Measurements from ENCODE around the gene OLIG3.

OLIG3 gene

DNA sequence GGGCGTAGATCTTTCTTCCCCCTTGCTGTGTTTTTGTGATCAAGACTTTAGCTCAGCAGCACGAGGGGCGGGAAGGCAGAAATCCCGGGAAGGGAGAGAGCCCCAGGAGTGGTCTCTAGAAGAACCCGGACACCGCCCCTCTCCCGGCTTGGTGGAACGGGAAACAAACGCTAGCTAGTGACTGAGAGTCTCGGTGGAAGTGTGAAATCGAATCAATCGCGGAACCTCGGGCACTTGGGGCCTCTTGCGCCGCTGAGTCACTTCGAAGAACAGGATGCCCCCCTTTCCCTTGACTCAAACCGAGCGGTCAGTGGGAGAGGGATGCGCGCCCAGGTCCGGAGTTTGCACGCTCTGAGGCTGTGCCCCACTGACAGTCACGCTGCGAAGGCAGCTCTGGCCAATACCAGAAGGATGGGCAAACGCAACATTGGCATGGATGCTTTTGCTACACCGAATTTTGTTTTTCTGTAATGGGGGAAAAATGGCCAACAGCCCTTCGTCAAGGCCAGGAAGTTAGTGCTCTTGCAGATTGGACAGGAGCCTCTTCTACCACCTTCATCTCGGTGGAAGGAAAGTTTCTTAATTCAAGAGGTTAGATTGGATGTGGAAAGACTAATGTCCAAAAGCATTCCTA lies 1.6 kb upstream of the OLIG3 start:
- DNase-seq, result no peak

DNA sequence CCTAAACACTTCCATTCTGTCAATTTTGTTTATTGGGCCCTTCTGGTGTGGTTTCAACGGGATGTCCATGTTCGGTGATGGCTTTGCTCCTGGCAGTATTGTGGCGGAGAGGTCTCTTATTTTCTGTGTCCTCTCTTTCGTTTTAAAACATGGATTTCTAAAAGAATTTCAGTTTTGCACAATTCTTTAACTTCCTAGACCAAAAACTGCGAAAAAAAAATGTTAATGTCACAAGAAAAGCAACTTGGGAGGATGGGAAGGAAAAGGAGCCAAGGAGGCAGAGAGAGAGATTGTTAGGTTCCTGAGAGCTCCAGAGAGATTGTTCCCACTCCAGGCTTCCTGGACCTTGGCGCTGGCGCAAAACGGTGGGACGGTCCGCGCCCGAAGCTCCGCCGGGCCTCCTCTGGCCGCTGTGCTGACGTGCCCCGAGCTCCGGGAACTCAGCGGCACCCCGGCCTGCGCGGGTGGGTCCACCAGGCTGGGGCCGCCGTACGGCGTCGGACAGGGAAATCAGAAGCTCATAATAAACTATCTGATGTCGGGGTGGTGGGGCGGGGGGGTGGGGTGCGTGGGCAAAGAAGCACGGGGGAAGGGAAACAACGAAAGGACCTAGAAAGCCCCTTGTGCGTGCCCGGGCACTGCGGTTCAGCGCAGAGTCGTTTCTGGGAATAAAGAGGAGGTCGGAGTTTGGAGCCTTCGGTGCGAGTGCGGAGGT lies 951 bp upstream of the OLIG3 start:
- no peak for DNase-seq

DNA sequence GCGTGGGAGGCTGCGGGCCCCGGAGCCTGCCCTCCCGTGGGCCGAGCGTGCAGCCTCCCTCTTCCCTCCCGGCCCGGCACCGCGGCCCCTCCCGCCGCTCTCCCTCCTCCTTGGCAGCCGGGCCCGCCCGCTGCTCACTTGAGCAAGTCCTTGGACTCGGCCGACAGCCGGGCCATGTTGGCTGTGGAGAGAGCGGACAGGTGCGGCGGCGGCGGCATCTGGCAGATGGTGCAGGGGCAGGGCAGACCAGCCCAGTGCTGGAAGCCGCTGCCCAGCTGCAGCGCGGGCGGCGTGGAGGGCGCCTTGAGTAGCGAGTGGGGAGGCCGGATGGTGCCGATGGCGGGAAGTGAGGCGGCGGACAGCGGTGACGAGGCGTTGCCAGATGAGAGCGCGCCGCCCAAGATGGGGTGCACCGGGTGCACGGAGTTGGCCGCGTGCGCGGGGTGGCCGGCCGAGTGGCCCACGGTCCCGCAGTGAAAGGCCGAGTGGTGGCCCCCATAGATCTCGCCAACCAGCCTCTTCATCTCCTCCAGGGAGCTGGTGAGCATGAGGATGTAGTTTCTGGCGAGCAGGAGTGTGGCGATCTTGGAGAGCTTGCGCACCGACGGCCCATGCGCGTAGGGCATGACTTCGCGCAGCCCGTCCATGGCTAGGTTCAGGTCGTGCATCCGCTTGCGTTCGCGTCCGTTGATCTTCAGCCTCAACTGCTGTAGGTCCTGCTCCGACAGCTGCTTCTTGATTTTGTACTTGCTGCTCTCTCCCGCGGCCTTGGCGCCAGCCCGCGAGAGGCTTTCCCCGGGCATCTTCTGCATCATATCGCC lies 766 bp downstream of the OLIG3 start:
- DNase-seq, result no peak

DNA sequence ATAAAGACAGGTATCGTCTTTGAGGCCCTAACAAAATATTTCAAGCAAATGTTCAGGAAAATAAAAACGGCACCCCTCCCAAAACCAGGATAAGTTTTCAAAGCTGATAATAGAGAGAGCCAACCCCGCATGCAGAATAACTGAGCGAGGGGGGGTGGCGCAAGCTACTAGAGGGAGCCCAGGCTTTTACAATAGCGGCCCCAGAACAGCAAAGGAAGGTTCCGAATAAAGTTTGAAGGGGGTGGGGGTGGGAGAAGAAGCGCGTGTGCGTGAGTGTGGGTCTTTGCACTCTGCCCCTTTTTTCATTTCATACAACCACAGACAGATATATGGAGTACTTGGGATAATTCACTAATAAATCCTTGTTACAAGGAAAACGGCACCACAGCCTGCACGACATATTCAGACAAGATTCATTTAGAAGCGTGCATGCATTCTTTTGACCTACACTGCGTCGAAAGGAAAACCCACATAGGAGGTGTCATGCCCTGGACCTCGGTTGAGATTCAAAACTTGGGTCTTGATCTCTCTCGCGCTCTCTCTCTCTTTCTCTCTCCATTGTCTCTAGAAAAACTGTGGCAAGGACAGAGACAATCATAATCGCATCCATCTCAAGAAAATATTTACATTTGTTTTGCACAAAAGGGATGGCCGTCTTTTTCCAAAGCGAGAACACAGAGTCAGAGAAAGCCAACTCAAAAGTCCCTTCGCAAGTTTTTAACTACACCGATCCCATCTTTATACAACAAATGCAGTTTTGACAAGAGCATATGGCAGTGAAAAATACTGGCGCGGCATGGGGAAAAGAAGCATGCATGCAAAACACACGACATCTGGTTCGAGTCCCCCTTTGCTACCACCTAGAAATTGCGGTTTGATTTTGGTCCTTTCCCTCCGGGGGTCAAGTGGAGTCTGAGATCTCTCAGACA lies 1.6 kb downstream of the OLIG3 start:
- no peak for DNase-seq

DNA sequence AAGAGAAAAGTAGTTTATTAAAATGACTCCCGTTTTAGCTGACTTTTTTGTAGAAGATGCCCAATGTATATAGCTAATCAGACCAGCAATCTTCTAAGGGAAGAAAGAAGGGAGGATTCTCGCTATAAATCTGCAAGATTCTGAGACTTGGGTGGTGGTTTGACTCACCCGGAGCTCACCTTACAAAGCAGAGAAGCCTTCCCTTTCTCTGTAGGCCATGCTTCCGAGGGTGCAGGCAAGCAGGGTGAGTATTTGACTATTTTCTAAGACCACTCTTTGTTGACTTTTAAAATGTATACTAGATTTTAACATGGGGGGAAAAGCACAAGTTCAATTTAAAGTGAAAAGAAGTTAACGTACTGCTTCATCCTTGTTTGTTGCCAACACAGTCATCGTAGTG lies 2.7 kb downstream of the OLIG3 start:
- DNase-seq, result no peak

DNA sequence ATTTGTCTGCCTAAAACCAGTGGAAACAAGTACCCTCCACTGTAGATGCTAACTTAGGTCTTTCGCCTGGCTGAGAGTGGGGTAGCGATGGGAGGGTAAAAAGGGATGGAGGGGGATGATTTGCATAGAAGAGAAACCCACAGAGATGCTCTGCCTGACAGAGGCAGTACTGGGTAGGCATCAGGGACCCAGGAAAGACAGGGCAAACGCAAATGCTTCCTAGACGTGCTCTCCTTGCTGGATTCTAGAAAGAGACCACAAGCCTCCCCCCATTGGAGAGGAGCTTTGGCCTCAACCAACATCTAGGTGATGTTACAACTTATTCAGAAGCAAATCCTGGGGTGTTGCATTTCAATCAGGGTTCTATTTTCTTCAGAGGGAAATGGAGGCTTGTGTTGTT lies 3.2 kb downstream of the OLIG3 start:
- DNase-seq, result no peak

DNA sequence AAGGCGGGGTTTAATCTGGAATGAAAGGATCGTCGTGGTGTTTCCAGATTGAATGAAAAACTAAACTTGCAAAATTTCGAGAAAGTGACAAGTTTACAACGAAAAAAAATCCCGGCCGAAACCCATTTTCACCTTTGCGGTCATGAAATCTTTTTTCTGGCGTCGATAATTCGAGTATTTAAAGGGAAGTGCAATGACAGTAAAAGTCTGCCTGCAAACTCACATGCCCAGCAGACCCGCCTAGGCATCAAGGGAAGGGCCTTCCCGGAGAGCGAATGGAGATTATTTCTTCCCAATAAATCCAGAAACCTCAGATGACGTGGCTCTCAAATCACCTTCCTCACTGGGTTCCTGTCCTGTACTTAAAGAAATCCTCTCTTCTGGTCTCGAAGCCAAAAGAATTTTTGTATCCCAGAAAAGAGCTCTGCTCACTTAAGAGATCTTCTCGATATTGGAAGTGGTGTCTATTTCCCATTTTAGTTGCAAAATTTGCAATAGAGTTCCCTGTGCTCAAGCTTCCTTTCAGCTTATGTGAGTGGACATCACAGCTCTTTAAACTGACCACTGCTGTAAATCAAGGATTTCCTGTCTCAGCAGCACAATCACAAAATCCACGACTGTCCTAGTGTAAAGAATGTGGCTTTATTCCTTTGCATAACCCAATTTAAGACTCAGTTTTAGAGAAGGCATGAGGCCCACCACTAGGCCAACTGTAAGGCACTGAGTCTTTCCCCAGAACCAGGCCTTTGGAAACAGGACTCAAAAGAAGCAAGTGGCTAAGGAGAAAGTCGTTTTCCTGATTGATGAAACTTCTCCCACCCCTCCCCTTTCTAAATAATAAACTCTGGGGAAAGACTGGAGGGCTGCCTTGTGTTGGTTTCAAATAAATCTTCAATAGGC lies 3.9 kb downstream of the OLIG3 start:
- DNase-seq, result no peak

DNA sequence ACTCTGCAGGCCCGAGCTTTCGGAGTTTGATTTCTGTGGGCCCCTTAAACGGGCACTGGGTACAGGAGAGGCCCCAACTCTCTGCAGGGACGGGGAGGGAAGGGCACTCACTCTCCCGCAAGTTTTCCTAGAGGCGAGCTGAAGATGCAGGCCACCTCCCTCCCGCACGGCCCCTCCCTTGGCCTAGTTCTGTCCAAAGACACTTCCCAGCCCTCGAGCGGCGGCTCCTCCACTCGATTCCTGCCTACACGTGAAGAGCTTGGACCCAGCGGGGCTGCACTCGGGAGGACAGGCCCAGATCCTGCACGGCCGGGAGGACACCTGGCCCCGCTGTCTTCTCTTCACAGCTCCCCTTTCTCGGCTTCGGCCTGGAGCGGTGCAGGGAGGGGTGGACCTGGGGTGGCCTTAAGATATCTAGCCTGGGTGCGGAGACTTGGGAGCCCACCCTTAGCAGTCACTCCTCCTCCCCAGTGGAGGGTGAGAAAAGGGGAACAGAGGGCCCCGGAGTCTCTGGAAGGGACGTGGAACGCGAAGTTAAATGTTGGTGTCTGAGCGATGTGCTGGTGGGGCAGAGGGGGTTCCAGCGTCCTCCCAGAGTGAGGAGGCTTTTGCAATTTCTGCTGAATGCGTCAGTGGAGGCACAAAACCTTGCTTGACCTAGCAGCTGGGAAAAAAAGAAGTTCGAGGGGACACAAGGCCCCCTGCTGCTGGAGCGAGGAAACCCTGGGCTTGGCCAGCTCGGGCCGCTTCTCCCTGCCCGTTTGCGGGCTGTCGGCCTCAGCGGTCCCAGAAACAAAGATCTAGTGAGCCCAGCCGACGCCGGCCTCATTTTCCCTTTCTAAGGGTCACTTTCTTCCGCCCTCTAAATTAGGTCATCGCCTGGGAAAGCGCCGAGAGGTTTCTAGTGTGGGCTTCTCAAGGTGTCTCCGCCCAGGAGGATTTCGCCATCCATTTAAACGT lies 4.9 kb downstream of the OLIG3 start:
- DNase-seq, result no peak

DNA sequence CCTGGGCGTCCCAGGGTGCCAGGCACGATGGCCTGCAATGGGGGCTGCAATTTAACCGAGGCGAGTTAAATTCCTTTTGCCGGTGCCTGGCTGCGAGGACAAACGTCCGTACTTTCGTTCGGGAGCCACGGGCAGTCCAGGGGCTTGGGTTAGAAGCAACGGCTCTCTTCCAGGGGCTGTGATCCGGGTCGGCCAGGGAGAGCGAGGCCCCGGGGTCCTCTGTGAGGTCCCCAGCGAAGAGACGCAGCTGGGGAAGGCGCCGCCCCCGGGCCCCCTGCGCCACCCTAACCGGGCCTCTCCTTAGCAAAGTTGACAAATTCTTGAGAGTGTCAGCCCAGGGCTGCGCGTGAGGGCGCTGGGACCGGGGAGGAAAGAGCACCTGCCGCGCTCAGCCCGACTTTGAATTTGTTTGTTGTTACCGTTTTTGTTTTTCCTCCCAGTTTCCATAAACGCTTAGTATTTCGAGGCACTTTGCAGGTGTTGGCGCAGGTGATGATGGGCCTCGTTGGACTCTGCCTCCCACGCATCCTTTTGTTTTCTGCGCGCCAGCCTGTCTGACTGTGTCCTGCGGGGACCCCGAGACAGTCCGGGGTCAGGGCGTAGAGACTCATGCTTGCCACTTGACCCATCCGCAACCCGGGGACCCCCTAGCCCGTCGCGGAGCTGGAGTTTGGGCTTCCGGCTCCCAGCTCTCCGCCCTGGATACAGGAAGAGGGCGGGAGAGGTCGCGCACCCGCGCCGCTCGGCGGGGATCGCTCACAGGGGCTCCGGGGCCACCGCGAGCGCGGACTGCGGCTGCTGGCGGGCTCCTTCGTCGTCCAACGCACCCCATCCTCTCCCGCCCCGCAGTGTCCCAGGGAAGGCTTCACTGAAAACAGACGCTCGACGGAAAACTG lies 5.8 kb downstream of the OLIG3 start:
- no peak for DNase-seq

DNA sequence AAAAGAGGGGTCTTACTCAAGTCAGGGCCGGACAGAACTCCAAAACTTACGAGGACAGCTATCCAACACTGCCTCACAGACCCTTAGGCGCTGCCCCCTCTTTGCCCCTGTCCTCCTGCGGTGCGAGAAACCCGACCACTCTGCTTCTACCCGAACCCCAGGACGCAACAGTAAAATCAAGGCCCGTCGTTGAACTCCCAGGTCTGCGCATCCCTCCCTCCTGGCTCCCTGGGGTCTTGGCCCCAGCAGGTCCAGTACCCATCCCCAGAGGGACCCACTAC lies 6.4 kb downstream of the OLIG3 start:
- no peak for DNase-seq

DNA sequence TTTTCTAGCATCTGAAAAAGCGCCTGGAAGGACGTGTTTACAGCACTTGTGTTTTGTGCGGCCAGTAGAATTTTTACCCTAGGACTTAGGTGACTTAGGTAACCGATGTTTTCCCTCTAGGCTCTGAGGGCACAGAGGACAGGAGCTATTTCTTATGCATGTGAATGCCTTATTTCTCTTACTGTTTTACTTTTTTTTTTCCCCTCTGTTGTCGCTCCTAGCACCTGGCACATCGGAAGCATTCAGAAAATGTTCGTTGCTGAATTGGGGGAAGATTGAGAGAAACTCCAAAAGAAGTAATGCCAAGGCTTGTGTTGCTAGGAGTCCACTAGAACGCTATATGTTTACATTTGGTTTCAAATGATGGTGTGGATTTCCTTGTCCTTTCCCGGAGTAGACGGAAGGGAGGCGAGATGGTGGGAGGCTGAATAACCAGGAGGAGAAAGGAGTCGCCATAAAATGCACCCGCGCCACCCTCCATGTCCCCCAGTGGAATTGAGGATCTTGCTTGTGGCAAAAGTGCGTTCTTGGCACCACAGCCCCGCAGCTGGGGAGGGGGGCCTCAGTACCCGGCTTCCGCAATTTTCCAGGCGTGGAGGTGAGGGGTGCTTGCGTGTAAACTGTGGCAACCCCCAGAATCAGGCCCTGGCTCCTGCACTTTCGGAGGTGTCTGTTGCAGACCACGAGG lies 6.9 kb downstream of the OLIG3 start:
- no peak for DNase-seq

DNA sequence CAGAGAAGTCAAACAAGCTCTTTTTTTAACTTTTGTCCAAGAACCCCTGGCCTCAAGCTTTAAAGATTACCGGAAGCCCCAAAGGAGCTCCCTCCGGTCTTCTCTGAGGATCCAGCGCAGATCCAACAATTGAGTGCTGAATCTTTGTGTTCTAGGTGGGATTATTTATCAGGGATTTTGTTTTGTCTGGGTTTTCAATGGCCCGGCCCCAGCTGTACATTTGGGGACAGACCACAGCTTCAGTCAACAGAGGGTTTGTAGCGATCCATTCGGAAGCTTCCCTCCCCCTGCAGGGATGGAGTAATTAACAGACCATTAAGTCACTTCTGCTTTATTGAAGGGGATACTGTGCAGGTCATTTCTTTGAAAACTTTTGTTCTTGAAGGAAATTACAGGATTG lies 7.8 kb downstream of the OLIG3 start:
- DNase-seq, result no peak

DNA sequence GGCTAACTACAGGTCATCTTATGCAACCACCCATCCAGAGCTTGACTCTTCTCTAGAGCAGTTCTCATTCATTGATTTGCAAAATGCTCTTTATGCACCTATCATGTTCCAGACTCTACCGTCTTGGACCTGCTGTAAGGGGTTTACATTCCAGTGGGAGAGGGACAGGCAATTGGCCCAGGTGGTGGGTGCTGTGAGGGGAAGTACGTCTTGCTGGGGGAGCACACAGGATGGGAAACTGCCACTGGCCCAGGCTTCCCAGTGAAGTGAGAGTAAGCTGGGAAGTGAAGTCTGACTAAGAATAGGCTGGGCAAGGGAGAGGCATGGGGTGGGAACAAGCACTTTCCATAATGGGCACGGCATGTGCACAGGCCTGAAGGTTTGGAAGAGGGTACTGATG lies 13.8 kb downstream of the OLIG3 start:
- no peak for DNase-seq

DNA sequence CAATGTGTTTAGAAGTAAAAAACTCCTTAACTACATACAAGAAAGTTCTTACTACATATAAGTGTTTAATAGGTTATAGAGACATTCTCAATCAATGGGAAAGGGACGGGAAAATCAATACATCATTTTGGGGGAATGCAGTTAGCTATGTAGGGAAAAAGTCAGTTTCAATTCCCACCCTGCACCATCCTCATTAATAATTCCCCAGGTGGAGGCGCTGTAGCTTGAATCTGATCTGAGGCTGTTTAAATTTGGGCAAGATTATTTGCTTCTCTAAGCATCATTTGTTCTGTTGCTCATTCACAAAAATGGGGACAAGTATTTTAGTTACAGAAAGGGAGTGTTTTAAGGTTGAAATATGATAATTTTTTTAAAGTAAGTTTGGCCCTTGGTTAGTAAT lies 19.1 kb downstream of the OLIG3 start:
- no peak for DNase-seq

DNA sequence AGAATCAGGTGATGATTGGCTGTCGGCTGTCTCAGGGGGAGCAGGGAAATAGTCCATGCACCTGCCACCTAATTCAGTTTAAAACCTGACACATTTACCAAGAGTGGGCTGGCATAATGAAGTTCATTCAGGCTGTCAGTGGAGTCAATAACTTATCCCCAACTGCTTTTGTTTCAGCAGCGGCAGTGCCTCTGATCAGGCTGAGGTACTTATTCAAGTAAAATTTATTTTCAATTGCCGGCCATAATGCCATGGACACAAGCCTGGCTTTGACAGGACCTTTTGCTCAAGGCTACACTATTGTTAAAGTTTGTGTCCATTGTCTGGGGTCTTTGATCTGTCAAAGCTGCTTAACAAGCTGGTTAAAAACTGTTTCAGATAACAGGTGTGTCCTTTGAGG lies 20.6 kb downstream of the OLIG3 start:
- DNase-seq, result no peak

DNA sequence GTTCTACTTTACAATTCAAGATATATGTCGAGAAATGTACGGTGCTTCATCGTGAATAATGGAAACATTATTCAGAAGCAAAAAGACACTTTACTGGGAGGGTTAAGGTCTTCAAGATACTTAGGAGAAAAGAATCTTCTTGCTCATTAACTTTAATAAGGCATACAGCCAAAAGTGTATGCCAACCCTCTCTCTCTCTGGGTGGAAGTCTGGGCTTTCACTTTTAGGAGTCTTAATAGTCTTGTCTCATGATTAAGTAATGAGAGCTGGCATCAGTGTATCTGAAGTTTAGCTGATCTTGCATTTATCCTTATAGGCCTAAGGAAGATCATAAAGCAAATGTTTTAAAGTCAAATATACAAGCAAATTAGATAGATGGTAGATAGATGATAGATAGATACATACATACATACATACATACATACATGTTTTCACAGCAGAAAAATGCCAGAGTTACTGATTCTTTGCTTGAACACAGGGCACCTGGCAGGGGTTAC lies 21.5 kb downstream of the OLIG3 start:
- no peak for DNase-seq

DNA sequence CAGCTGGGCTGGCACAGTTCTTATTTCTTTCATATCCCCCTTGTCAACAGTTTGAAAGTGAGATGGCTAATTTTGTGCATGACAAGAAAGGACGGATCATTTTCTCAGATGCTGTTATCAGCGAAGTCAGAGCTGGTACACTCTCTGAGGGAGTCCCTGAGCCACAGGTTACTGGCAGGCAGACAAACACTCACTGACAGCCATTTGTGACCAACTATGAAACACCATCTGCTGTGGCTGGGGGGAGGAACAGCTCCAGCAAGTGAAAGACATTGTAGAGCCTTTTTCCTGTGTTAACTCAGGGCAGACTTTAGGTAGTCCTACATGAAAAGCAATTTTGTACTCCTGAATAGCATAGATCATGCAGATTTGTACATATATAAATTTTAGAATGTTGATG lies 22.2 kb downstream of the OLIG3 start:
- DNase-seq, result no peak

DNA sequence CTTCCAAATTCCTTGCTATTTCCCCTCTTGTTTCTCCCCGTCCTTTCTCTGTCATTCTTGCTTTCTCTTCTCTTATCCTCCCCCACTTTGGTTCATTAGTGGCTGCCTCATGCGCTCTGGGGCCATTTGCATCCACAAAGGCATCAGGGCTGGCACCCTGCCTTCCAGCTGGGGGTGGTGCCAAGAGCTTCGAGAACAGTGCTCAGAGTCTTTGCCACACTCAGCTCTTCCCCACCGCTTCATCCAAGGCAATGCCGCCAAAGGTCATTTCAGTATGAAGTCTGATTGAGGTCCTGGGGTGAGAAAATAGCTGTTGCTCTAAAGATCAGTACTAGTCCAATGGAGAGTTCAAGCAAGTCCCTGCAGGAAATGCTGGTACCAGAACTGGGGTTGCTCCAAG lies 22.7 kb downstream of the OLIG3 start:
- DNase-seq, result no peak

DNA sequence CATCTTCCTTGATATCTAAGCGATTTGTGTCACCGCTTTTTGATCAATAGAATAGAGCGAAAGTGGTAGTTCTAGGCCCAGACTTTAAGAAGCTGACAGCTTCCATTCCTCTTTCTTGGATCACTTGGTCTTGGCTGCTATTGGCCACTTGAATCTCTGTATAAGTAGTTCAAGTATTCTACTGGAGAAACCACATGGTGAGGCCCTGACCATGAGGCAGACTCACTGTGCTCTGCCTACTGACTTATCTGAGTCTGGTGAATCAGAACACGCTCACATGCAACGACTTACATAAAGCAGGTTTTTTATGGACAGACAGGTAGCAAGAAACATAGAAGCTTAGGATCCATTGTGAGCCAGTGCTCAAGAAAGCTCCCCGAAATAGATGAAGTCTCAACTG lies 27.0 kb downstream of the OLIG3 start:
- no peak for DNase-seq

All from NCI-H1048 (cell line).